MM.1S (cell line): ENCODE measurements around the gene ZIC2.
"Not testable (repeated sequence)": the region's sequence is repeated elsewhere in the genome, so short reads cannot be mapped to it uniquely, and the experiment has no call there.

ENCODE experiments used
- DNase-seq: peaks from one replicate; pipeline ENCODE4 v3.0.0-alpha.2; 2015
- H2AFZ ChIP-seq: fragments of 300-600 bp; sonication (generic); 2 replicates; pipeline ENCODE4 v1.6.0; 2016; ENCODE audit warnings: antibody characterized with exemption, low read length
- H3F3A ChIP-seq: fragments of 300-600 bp; sonication (generic); 2 replicates; pipeline ENCODE4 v1.6.1; 2016; ENCODE audit warnings: mild to moderate bottlenecking, antibody characterized with exemption, low read length, moderate library complexity, mixed read lengths; ENCODE audit not compliant: insufficient read depth
- H3K27ac ChIP-seq: fragments of 300-600 bp; sonication (generic); 2 replicates; pipeline ENCODE4 v1.5.1; 2016; ENCODE audit warnings: mild to moderate bottlenecking, low read length
- H3K27me3 ChIP-seq: fragments of 300-600 bp; sonication (generic); replicated peaks from 2 replicates; pipeline ENCODE4 v1.6.0; 2016; ENCODE audit warnings: low read length; ENCODE audit not compliant: insufficient read depth
- H3K36me3 ChIP-seq: fragments of 300-600 bp; sonication (generic); replicated peaks from 2 replicates; pipeline ENCODE4 v1.6.1; 2016; ENCODE audit warnings: mild to moderate bottlenecking, low read length, mixed read lengths; ENCODE audit not compliant: insufficient read depth
- H3K4me1 ChIP-seq: fragments of 300-600 bp; sonication (generic); 2 replicates; pipeline ENCODE4 v1.6.1; 2016; ENCODE audit warnings: low read length, mixed read lengths
- H3K4me2 ChIP-seq: fragments of 300-600 bp; sonication (generic); 2 replicates; pipeline ENCODE4 v1.6.0; 2016; ENCODE audit warnings: low read depth, low read length
- H3K4me3 ChIP-seq: fragments of 300-600 bp; sonication (generic); 2 replicates; pipeline ENCODE4 v1.5.1; 2016; ENCODE audit warnings: low read length, mixed read lengths
- H3K79me2 ChIP-seq: fragments of 300-600 bp; sonication (generic); 2 replicates; pipeline ENCODE4 v1.6.1; 2016; ENCODE audit warnings: mixed run types, low read length, mixed read lengths
- H3K9ac ChIP-seq: fragments of 300-600 bp; sonication (generic); 2 replicates; pipeline ENCODE4 v1.6.1; 2016; ENCODE audit warnings: low read length, mixed read lengths
- H3K9me2 ChIP-seq: fragments of 300-600 bp; sonication (generic); replicated peaks from 2 replicates; pipeline ENCODE4 v1.6.1; 2016; ENCODE audit warnings: mild to moderate bottlenecking, low read length, mixed read lengths; ENCODE audit not compliant: insufficient read depth
- H3K9me3 ChIP-seq: fragments of 300-600 bp; sonication (generic); replicated peaks from 2 replicates; pipeline ENCODE4 v1.6.1; 2016; ENCODE audit warnings: mild to moderate bottlenecking, low read length, mixed read lengths; ENCODE audit not compliant: insufficient read depth
- H4K20me1 ChIP-seq: fragments of 300-600 bp; sonication (generic); 2 replicates; pipeline ENCODE4 v1.6.1; 2016; ENCODE audit warnings: mild to moderate bottlenecking, low read length, moderate library complexity, mixed read lengths; ENCODE audit not compliant: insufficient read depth
- CTCF ChIP-seq: fragments of 300-600 bp; sonication (generic); IDR thresholded peaks from 2 replicates; pipeline ENCODE4 v1.5.1; 2016; ENCODE audit warnings: antibody characterized with exemption, low read length, mixed read lengths
- EZH2 ChIP-seq: fragments of 300-600 bp; sonication (generic); optimal IDR thresholded peaks from 2 replicates; pipeline ENCODE3; 2017; ENCODE audit warnings: low read depth, mild to moderate bottlenecking, antibody characterized with exemption, low read length, mixed read lengths
- EZH2phosphoT487 ChIP-seq: fragments of 300-600 bp; sonication (generic); IDR thresholded peaks from 2 replicates; pipeline ENCODE4 v1.6.1; 2018; ENCODE audit warnings: antibody characterized with exemption, low read length

ZIC2 gene

DNA sequence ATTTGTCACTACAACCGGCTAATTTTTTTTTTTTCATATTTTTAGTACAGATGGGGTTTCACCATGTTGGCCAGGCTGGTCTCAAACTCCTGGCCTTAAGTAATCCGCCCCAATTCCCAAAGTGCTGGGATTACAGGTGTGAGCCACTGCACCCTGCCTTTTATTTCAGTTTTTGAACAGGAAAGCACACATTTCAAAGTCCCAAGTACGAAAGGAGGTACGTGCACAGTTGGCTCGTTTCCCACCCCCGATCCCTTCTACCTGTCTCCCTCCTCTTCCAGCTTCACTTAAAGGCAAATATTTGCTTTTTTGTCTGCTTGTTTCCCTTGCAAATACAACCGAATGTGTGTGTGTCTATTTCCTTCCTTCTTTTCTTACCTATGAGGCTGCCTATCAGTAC lies 40.5 kb upstream of the ZIC2 start:
- H3K9me2 ChIP-seq, result no peaks in the 10 kb centered on the region
- no peaks in the 10 kb centered on the region for H3K27me3 ChIP-seq
- H4K20me1 ChIP-seq, result no peaks in the 10 kb centered on the region
- TF ChIP-seq EZH2phosphoT487 (no peak), CTCF (no peak), EZH2 (no peak)
- H3K27ac ChIP-seq, result no peak overlapping the region
- H3K79me2 ChIP-seq, result no peaks in the 10 kb centered on the region
- no peaks in the 10 kb centered on the region for H3K36me3 ChIP-seq
- H3K4me3 ChIP-seq, result no peak overlapping the region
- no peaks in the 10 kb centered on the region for H3F3A ChIP-seq
- no peak overlapping the region for H3K9ac ChIP-seq
- no peaks in the 10 kb centered on the region for H3K4me1 ChIP-seq
- no peaks in the 10 kb centered on the region for H3K9me3 ChIP-seq
- DNase-seq, result no peak
- no peak overlapping the region for H2AFZ ChIP-seq
- H3K4me2 ChIP-seq, result no peak overlapping the region

DNA sequence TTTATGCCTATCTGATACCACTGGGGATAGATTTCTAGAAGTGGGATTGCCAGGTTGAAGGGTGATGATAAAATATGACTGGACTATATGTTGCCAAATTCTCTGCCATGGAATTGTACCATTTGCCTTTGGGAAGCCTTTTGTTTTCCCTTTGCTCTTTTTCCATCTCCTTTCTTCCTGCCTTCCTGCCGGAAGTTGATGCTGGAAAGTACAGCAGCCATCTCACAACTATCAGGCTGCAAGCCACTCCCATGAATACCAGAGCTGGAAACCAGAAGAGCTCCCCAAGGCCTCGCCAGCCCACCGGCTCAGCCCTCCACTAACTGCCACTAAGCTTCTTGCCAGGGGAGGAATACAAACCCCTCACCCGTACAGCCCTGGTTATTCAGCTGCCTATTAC lies 39.7 kb upstream of the ZIC2 start:
- H3K9me3 ChIP-seq, result no peaks in the 10 kb centered on the region
- H3K27me3 ChIP-seq, result no peaks in the 10 kb centered on the region
- no peak overlapping the region for H3K27ac ChIP-seq
- no peak overlapping the region for H3K9ac ChIP-seq
- no peaks in the 10 kb centered on the region for H3K4me1 ChIP-seq
- no peaks in the 10 kb centered on the region for H3K9me2 ChIP-seq
- no peak for TF ChIP-seq EZH2phosphoT487
- no peak for TF ChIP-seq EZH2
- no peak for TF ChIP-seq CTCF
- no peaks in the 10 kb centered on the region for H3F3A ChIP-seq
- H4K20me1 ChIP-seq, result no peaks in the 10 kb centered on the region
- no peak for DNase-seq
- no peak overlapping the region for H3K4me2 ChIP-seq
- no peaks in the 10 kb centered on the region for H3K79me2 ChIP-seq
- H2AFZ ChIP-seq, result no peak overlapping the region
- H3K36me3 ChIP-seq, result no peaks in the 10 kb centered on the region
- H3K4me3 ChIP-seq, result no peak overlapping the region

- Histone ChIP-seq H3K9me2 (no peaks in the 10 kb centered on the region), H3K36me3 (no peaks in the 10 kb centered on the region), H3K79me2 (no peaks in the 10 kb centered on the region)
Observed at GRCh38 chr13:99944102-99944501, 37.5 kb upstream of the ZIC2 start.

GRCh38 chr13:99944606-99945005 lies 37.0 kb upstream of the ZIC2 start:
- Histone ChIP-seq H3K9ac (no peak overlapping the region), H3F3A (no peaks in the 10 kb centered on the region), H3K27ac (no peak overlapping the region), H3K4me3 (no peak overlapping the region), H3K36me3 (no peaks in the 10 kb centered on the region), H3K79me2 (no peaks in the 10 kb centered on the region), H2AFZ (no peak overlapping the region), H3K9me2 (no peaks in the 10 kb centered on the region), H4K20me1 (no peaks in the 10 kb centered on the region), H3K9me3 (no peaks in the 10 kb centered on the region), H3K4me1 (no peaks in the 10 kb centered on the region), H3K27me3 (no peaks in the 10 kb centered on the region), H3K4me2 (no peak overlapping the region)
- no peak for TF ChIP-seq EZH2
- no peak for TF ChIP-seq EZH2phosphoT487
- DNase-seq, result no peak

More at GRCh38 chr13:99944102-99944501, 37.5 kb upstream of the ZIC2 start:
- Histone ChIP-seq H3K9me3 (no peaks in the 10 kb centered on the region), H3K27ac (no peak overlapping the region), H3K9ac (no peak overlapping the region), H3K4me2 (no peak overlapping the region), H2AFZ (no peak overlapping the region), H3K27me3 (no peaks in the 10 kb centered on the region), H3K4me3 (no peak overlapping the region), H4K20me1 (no peaks in the 10 kb centered on the region), H3K4me1 (no peaks in the 10 kb centered on the region), H3F3A (no peaks in the 10 kb centered on the region)
- no peak for DNase-seq
- TF ChIP-seq EZH2 (no peak), EZH2phosphoT487 (no peak)

- not testable (repeated sequence) for H4K20me1 ChIP-seq, H3K4me3 ChIP-seq, H2AFZ ChIP-seq, DNase-seq, H3K36me3 ChIP-seq, H3K4me1 ChIP-seq, H3K27me3 ChIP-seq, H3K27ac ChIP-seq, H3K4me2 ChIP-seq, H3K9ac ChIP-seq, H3K9me3 ChIP-seq, H3K79me2 ChIP-seq, H3K9me2 ChIP-seq, H3F3A ChIP-seq
Observed at GRCh38 chr13:99945515-99945914, 36.1 kb upstream of the ZIC2 start.
